Forelimb muscle (tissue), 1 donor: Measurements from ENCODE around the gene OVCH1. TPM values are rescaled to one million over a fixed set of nuclear protein-coding genes. Genes with fewer than 3 reads are reported as not detected.
"Not testable (repeated sequence)": the region's sequence is repeated elsewhere in the genome, so short reads cannot be mapped to it uniquely, and the experiment has no call there.

Experiments
- DNase-seq: peaks from one replicate; pipeline ENCODE4 v3.0.0-alpha.2; 2013; ENCODE audit warnings: low read depth
- polyA plus RNA-seq: library from polyadenylated mRNA; unstranded; fragments of 120-200 nt; gene quantifications from one replicate; pipeline ENCODE4 v1.2.1, GENCODE V29; 2013; ENCODE audit not compliant: insufficient read length

OVCH1 gene
- polyA plus RNA-seq, 1 donor = 0.54 TPM

DNA sequence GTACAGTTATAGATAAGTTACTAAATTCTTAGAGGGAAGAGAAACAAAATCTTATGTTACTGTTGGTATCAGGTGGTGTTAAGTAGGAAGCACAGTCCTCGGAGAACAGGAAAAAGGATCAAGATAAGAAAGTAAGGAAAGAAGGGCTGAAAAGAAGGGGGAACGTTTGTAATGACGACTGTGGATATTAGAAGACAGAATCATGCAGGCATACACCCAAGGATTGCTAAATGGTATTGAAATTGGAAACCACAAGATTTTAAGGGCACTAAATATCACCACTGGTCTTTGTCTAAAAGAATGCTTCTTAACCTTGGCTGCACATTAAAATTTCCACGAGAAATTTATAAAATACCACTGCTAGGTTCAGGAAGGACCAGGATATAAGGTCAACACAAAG is 82.4 kb downstream of the OVCH1 start:
- DNase-seq = no peak

GRCh38 chr12:29414368-29414767 is 83.1 kb downstream of the OVCH1 start:
- no peak for DNase-seq

DNA sequence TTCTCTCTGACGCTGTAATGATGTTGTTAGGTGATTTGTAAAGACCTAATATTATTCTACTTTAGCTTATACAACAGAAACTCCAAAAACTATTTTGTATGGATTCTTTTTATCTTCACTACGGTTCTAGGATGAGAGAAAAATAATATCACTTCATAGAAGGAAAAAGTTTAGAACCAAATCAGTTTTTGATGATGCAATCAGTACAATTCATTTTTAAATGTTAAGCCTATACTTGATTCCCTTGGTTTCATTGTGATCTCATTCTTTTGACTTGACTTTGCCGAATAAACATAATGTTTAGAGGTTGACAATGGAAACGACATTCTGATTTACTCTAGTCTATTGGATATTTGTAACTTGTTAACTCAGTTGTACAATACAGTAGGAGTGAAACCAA is 91.9 kb downstream of the OVCH1 start:
- DNase-seq = no peak

DNA sequence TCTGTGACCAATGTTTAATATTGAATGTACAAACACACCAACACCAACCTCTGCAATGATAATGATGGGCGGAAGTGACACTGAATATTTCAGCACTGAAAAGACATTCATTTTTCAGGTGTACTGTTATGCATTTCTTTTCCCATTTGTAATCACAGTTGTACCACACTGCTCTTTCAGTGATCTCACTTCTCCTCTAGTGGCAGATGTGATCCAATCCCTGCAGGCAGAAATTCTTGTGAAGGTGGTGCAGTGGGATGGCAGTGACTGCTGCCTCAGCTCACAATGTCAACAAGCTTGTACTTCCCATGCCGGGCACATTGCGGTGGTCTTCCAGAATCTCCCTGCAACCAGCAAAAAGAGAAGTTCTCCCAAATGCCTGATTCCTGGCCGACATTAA is 93.5 kb downstream of the OVCH1 start:
- no peak for DNase-seq

DNA sequence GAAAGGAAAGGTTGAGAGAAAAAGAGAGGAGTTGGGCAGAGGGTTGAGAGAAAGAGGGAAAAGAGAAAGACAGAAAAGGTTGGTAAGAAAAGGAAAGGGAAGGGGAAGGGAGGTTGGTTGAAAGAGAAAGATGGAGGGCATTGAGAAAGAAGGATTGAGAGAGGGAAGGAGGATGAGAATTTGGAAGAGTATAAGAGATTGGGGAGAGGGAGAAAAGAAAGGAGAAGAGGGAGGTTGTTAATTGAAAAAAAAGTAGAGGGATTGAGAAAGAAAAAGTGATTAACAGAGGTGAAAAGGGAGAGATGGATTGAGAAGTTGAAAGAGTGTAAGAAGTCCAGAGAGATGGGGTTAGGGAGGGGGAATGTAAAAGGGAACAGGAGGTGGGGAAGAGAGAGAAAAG is 95.0 kb downstream of the OVCH1 start:
- DNase-seq = no peak

- DNase-seq = no peak
Observed at GRCh38 chr12:29398495-29398894, 99.0 kb downstream of the OVCH1 start.

- DNase-seq = no peak
Observed at GRCh38 chr12:29396774-29397173, 100.7 kb downstream of the OVCH1 start.

DNA sequence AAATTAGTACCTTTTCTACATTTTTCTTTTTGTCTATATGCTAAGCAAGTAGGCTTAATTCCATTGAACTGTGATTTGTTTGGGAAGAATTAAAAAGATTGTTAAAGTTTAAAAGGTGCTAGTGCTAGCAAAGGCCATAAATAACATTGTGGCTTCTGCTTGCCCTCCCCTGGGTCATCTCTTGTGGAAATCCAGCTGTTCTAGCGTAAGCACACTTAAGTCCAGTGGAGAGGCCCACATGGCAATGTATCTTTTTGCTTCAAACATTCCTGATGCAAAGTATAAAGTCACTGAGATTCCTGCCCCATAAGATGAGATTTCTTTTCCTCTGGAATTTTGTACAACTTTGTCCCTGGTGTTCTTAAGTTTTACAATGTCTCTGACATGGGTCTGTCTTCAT is 102.1 kb downstream of the OVCH1 start:
- no peak for DNase-seq

- DNase-seq = not testable (repeated sequence)
Observed at GRCh38 chr12:29390419-29390818, 107.1 kb downstream of the OVCH1 start.

DNA sequence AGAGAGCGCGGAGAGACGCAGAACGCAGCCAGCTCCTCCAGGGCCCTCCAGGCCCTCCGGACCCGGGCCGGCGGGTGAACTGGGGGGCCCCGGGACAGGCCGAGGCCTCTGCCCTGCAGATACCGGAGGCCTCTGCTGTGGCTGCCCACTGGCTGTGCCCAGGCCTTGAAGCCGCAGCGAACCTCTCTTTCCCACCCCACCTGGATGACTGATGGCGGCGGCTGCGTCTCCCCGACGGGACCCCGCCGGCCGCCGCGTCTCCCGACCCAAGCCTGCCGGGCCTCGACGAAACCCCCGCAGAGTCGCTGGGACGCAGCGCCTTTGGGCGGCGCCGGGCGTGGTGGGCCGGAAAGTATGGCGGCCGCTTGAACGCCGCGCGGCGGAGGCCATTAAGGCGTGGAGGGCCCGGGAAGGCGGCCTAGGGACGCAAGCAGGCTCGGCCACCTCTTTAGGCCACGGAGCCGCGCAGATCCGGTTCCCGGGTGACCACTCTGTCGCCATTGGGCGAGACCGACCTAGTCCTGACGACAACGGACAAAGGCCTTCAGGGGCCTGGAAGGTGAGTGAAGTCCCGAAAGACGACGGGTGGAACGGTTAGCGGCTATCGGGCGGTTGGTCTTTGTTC is 108.1 kb downstream of the OVCH1 start:
- DNase-seq = no peak

GRCh38 chr12:29386084-29386680 is 111.3 kb downstream of the OVCH1 start:
- not testable (repeated sequence) for DNase-seq

DNA sequence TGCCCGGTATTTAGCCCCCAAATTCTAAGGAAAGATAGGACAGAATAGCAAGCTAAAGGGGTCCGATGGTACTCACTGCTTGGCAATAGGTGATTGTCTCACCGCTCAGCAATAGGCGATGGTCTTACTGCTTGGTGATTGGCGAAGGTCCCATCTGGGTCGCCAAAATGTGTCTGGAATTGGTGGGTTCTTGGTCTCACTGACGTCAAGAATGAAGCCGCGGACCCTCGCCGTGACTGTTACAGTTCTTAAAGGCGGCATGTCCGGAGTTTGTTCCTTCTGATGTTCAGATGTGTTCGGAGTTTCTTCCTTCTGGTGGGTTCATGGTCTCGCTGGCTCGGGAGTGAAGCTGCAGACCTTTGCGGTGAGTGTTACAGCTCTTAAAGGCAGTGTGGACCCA is 112.3 kb downstream of the OVCH1 start:
- DNase-seq = not testable (repeated sequence)

- DNase-seq = no peak
Observed at GRCh38 chr12:29382251-29382650, 115.2 kb downstream of the OVCH1 start.

GRCh38 chr12:29380536-29381523 is 116.7 kb downstream of the OVCH1 start, which contains the start of gene ERGIC2:
TSS of gene ERGIC2 (minus strand) at chr12:29381172. CDS start at chr12:29371633, 9,539 bp downstream.
- DNase-seq = peak; percentile 99

Other genes with a start within 250 kb of the OVCH1 start
- 56.2 TPM for gene ERGIC2, start 116.5 kb downstream of the OVCH1 start, polyA plus RNA-seq